IMR-90 (cell line): ENCODE data around the gene PRPF6. TPM values are rescaled to one million over a fixed set of nuclear protein-coding genes. Genes with fewer than 3 reads are reported as not detected.
"Not testable (repeated sequence)": the region's sequence is repeated elsewhere in the genome, so short reads cannot be mapped to it uniquely, and the experiment has no call there.

ENCODE experiments used
- ATAC-seq: fragments of 200-7000 bp; cut with Tn5 transposase; 2 replicates; pipeline ENCODE4 v1.9.1; 2020; ENCODE audit warnings: low read depth, mild to moderate bottlenecking, moderate library complexity
- BruUV-seq: library from RNA; stranded (reverse); fragments of 400-500 nt; replicated peaks from 2 replicates; lab custom pipeline; 2021; lab: Mats Ljungman, UMichigan
- CTCF ChIA-PET: fragments of 300-600 bp; formaldehyde crosslinking; extraction: SDS; loops from one replicate; lab custom pipeline; 2021; ENCODE audit warnings: antibody characterized with exemption; lab: Yijun Ruan, JAX
- POLR2A ChIA-PET: fragments of 300-600 bp; sonication (Branson Sonifier 250); formaldehyde crosslinking; loops from one replicate; lab custom pipeline; 2022; ENCODE audit warnings: antibody characterized with exemption; ENCODE audit not compliant: unreplicated experiment; lab: Charles Lee
- DNase-seq: peaks from one replicate; pipeline ENCODE4 v3.0.0; 2013
- H2AFZ ChIP-seq: replicated peaks from 2 replicates; pipeline ENCODE3; 2013; ENCODE audit warnings: low read length, mild to moderate bottlenecking; ENCODE audit not compliant: poor library complexity
- H2AK5ac ChIP-seq: 2 replicates; pipeline ENCODE4 v1.6.1; 2013; ENCODE audit warnings: low read depth, low read length, inconsistent platforms
- H2AK9ac ChIP-seq: replicated peaks from 2 replicates; pipeline ENCODE3; 2013; ENCODE audit warnings: mild to moderate bottlenecking, low read depth, low read length, moderate library complexity; ENCODE audit not compliant: poor library complexity
- H2BK120ac ChIP-seq: 2 replicates; pipeline ENCODE4 v1.6.1; 2013; ENCODE audit warnings: low read depth, low read length, inconsistent platforms
- H2BK15ac ChIP-seq: 3 replicates; pipeline ENCODE4 v1.6.1; 2013; ENCODE audit warnings: low read depth, low read length, inconsistent platforms
- H2BK20ac ChIP-seq: 2 replicates; pipeline ENCODE4 v1.6.1; 2013; ENCODE audit warnings: low read depth, mild to moderate bottlenecking, inconsistent platforms, low read length, moderate library complexity
- H2BK5ac ChIP-seq: 2 replicates; pipeline ENCODE4 v1.6.1; 2013; ENCODE audit warnings: mild to moderate bottlenecking, low read depth, low read length, inconsistent platforms; ENCODE audit not compliant: poor library complexity, severe bottlenecking
- H3K14ac ChIP-seq: replicated peaks from 2 replicates; pipeline ENCODE4 v1.6.1; 2013; ENCODE audit warnings: low read depth, low read length, inconsistent platforms
- H3K18ac ChIP-seq: 2 replicates; pipeline ENCODE4 v1.6.1; 2013; ENCODE audit warnings: low read depth, low read length, control low read depth
- H3K23ac ChIP-seq: 2 replicates; pipeline ENCODE4 v1.6.1; 2013; ENCODE audit warnings: low read depth, low read length, inconsistent platforms
- H3K27ac ChIP-seq: 2 replicates; pipeline ENCODE4 v1.5.1; 2013; ENCODE audit warnings: mild to moderate bottlenecking, control low read depth, low read length; ENCODE audit not compliant: insufficient read depth
- H3K27me3 ChIP-seq: 2 replicates; pipeline ENCODE4 v1.6.1; 2013; ENCODE audit warnings: low read length; ENCODE audit not compliant: control insufficient read depth, insufficient read depth
- H3K36me3 ChIP-seq: 2 replicates; pipeline ENCODE4 v1.6.1; 2013; ENCODE audit warnings: low read length, mixed read lengths; ENCODE audit not compliant: control insufficient read depth, insufficient read depth
- H3K4ac ChIP-seq: 2 replicates; pipeline ENCODE4 v1.6.1; 2013; ENCODE audit warnings: low read depth, low read length, inconsistent platforms
- H3K4me1 ChIP-seq: 2 replicates; pipeline ENCODE4 v1.6.1; 2013; ENCODE audit warnings: low read length, mixed read lengths; ENCODE audit not compliant: control insufficient read depth, insufficient read depth
- H3K4me2 ChIP-seq: 2 replicates; pipeline ENCODE4 v1.6.1; 2013; ENCODE audit warnings: low read depth, mild to moderate bottlenecking, control low read depth, low read length, moderate library complexity
- H3K4me3 ChIP-seq: 2 replicates; pipeline ENCODE4 v1.5.1; 2013; ENCODE audit warnings: low read depth, mild to moderate bottlenecking, control low read depth, low read length, moderate library complexity; ENCODE audit not compliant: insufficient read depth
- H3K56ac ChIP-seq: 2 replicates; pipeline ENCODE4 v1.6.1; 2013; ENCODE audit warnings: low read length, inconsistent platforms; ENCODE audit not compliant: insufficient read depth; ENCODE audit errors: extremely low read depth
- H3K79me1 ChIP-seq, 2 experiments: 2 replicates each; pipeline ENCODE4 v1.6.1; 2013; ENCODE audit warnings: low read length in 2 of 2, inconsistent platforms in 1 of 2, low read depth in 1 of 2
- H3K9ac ChIP-seq: 2 replicates; pipeline ENCODE4 v1.6.1; 2013; ENCODE audit warnings: low read depth, low read length, control low read depth
- H3K9me1 ChIP-seq: 2 replicates; pipeline ENCODE4 v1.6.1; 2013; ENCODE audit warnings: low read length, inconsistent platforms; ENCODE audit not compliant: insufficient read depth
- H3K9me3 ChIP-seq: 2 replicates; pipeline ENCODE4 v1.6.1; 2013; ENCODE audit warnings: low read length; ENCODE audit not compliant: control insufficient read depth, insufficient read depth
- H4K20me1 ChIP-seq: 2 replicates; pipeline ENCODE4 v1.6.1; 2013; ENCODE audit warnings: low read length, inconsistent platforms; ENCODE audit not compliant: insufficient read depth
- H4K5ac ChIP-seq: 2 replicates; pipeline ENCODE4 v1.6.1; 2013; ENCODE audit warnings: mild to moderate bottlenecking, low read depth, low read length, control low read depth
- H4K8ac ChIP-seq, 2 experiments: 2 replicates each; pipeline ENCODE4 v1.6.1; 2013; ENCODE audit warnings: low read depth in 2 of 2, low read length in 2 of 2, control low read depth in 1 of 2, inconsistent platforms in 1 of 2
- H4K91ac ChIP-seq: 2 replicates; pipeline ENCODE4 v1.6.1; 2013; ENCODE audit warnings: low read depth, low read length, inconsistent platforms; ENCODE audit not compliant: insufficient read depth
- WGBS, 2 experiments: methylation state at CpG; one replicate each; pipeline versions ENCODE4 v1.1.5 to v1.1.7; 2013; ENCODE audit warnings: missing lambda C conversion rate in 2 of 2; ENCODE audit not compliant: insufficient read length in 1 of 2; ENCODE audit errors: extremely low coverage in 2 of 2; 5-methylcytosine and 5-hydroxymethylcytosine counted together
- dilution Hi-C: fragments of 300-500 bp; cut with HindIII; formaldehyde crosslinking; loops from one replicate; pipeline ENCODE4 v1.14.3; 2018; ENCODE audit warnings: low sequenced_read_pairs; ENCODE audit not compliant: unreplicated experiment
- in situ Hi-C: fragments of 300-500 bp; cut with MboI; formaldehyde crosslinking; loops from 3 replicates; pipeline ENCODE4 v1.14.3; 2019; ENCODE audit warnings: low sequenced_read_pairs, inconsistent platforms, mixed read lengths
- intact Hi-C: fragments of 100-400 bp; cut with micrococcal nuclease; formaldehyde crosslinking; loops from 2 replicates; pipeline ENCODE4 v1.10.0; 2022
- polyA plus RNA-seq, 3 experiments: library from polyadenylated mRNA; depleted of rRNA; stranded (reverse); fragments of >200 nt; gene quantifications; 2 replicates each; pipeline ENCODE4 v1.2.3, GENCODE V29; 2012; ENCODE audit warnings: low replicate concordance in 1 of 3
- total RNA-seq: library from RNA; depleted of rRNA; stranded (reverse); fragments of >200 nt; gene quantifications from 2 replicates; pipeline ENCODE4 v1.2.3, GENCODE V29; 2012

PRPF6 gene
- total and polyA plus RNA-seq, 2 of the 4 experiments (the other 2 are of a cell fraction) = 43.5 to 71.3 TPM

DNA sequence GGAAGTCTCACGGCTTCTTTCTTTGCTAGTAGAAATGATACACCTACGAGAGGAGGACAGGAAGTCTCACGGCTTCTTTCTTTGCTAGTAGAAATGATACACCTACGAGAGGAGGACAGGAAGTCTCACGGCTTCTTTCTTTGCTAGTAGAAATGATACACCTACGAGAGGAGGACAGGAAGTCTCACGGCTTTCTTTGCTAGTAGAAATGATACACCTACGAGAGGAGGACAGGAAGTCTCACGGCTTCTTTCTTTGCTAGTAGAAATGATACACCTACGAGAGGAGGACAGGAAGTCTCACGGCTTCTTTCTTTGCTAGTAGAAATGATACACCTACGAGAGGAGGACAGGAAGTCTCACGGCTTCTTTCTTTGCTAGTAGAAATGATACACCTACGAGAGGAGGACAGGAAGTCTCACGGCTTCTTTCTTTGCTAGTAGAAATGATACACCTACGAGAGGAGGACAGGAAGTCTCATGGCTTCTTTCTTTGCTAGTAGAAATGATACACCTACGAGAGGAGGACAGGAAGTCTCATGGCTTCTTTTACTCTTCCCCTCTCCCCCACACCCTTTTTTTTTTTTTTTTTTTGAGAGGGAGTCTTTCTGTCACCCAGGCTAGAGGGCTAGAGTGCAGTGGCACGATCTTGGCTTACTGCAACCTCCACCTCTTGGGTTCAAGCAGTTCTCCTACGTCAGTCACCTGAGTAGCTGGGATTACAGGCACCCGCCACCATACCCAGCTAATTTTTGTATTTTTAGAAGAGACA lies 31.6 kb downstream of the PRPF6 start:
- H2BK20ac ChIP-seq, H4K8ac ChIP-seq, DNase-seq, H3K56ac ChIP-seq, in situ Hi-C loops, H3K9ac ChIP-seq, CTCF ChIA-PET, H2BK120ac ChIP-seq, BruUV-seq, H3K4me3 ChIP-seq, H3K18ac ChIP-seq, H2AK9ac ChIP-seq, H4K5ac ChIP-seq, H3K27ac ChIP-seq, H3K14ac ChIP-seq, H3K9me3 ChIP-seq, H2AFZ ChIP-seq, H2BK5ac ChIP-seq, H2BK15ac ChIP-seq, H3K4ac ChIP-seq, POLR2A ChIA-PET, H3K27me3 ChIP-seq, intact Hi-C loops, H2AK5ac ChIP-seq, ATAC-seq, dilution Hi-C loops, H3K4me2 ChIP-seq, H4K91ac ChIP-seq, H3K23ac ChIP-seq: not testable (repeated sequence)
- Histone ChIP-seq H4K20me1 (peaks cover 20% of the 10 kb centered on the region), H3K36me3 (peaks cover 39% of the 10 kb centered on the region), H3K79me1 (peaks cover 27 to 50% of the 10 kb centered on the region in 2 experiments), H3K9me1 (peaks cover 13% of the 10 kb centered on the region), H3K4me1 (peaks cover 13% of the 10 kb centered on the region; the same call in 1 of the 2 replicates)
- WGBS, 2 experiments = no CpG with 5 or more reads among the region's 20 CpGs
